ENCODE data around the gene WNT11. TPM values are rescaled to one million over a fixed set of nuclear protein-coding genes. Genes with fewer than 3 reads are reported as not detected.

The WNT11 gene
- total RNA-seq, 1 donor from 2014 or later: 6.9 TPM

- peaks cover 9% of the 10 kb centered on the region for H3K4me1 ChIP-seq
- intact Hi-C loops (cut with DNase I): no loop called here
These were observed 28.3 kb upstream of the WNT11 start for GRCh38 chr11:76234416-76235232.

GRCh38 chr11:76234021-76234415 is 27.7 kb upstream of the WNT11 start:
- intact Hi-C loops (cut with DNase I): no loop called here
- H3K9me3 ChIP-seq: no peaks in the 10 kb centered on the region
- H3K27ac ChIP-seq: peak overlapping the region; percentile 90
- H3K27me3 ChIP-seq: no peaks in the 10 kb centered on the region
- DNase-seq (ENCODE audit: extremely low spot score in 2 of 2): no peak
- peak overlapping the region; percentile 65 to 90 for H3K4me3 ChIP-seq
- H3K36me3 ChIP-seq: no peaks in the 10 kb centered on the region
- no peak for TF ChIP-seq POLR2A (IDR thresholded peaks at IDR 0.05)
- peaks cover 9% of the 10 kb centered on the region for H3K4me1 ChIP-seq

More at GRCh38 chr11:76234416-76235232, 28.3 kb upstream of the WNT11 start:
- no peaks in the 10 kb centered on the region for H3K36me3 ChIP-seq
- no peaks in the 10 kb centered on the region for H3K27me3 ChIP-seq
- no peaks in the 10 kb centered on the region for H3K9me3 ChIP-seq
- H3K4me3 ChIP-seq: peak overlapping the region; percentile 65 to 90
- peak overlapping the region; percentile 90 for H3K27ac ChIP-seq
- peak in 1 of 2 donors; percentile 93 for DNase-seq (ENCODE audit: extremely low spot score in 2 of 2)
- TF ChIP-seq CTCF (IDR thresholded peaks at IDR 0.05) (peak in 1 of 3 experiments; percentile 20), POLR2A (IDR thresholded peaks at IDR 0.05) (peak in 1 of 2 donors; percentile 35), POLR2AphosphoS5 (IDR thresholded peaks at IDR 0.05; ENCODE audit: insufficient read depth in 1 of 2, low read depth in 1 of 2) (peak in 1 of 2 donors; percentile 52)

GRCh38 chr11:76233196-76233921 is 27.1 kb upstream of the WNT11 start:
- H3K9me3 ChIP-seq: no peaks in the 10 kb centered on the region
- DNase-seq (ENCODE audit: extremely low spot score in 2 of 2): no peak
- TF ChIP-seq CTCF (IDR thresholded peaks at IDR 0.05): no peak
- TF ChIP-seq POLR2A (IDR thresholded peaks at IDR 0.05): no peak
- no peak for TF ChIP-seq POLR2AphosphoS5 (IDR thresholded peaks at IDR 0.05; ENCODE audit: insufficient read depth in 1 of 2, low read depth in 1 of 2)
- H3K4me3 ChIP-seq: peak overlapping the region in 1 of 2 donors; percentile 90
- H3K36me3 ChIP-seq: no peaks in the 10 kb centered on the region
- H3K27me3 ChIP-seq: no peaks in the 10 kb centered on the region
- intact Hi-C loops (cut with DNase I): no loop called here
- H3K4me1 ChIP-seq: peaks cover 9% of the 10 kb centered on the region
- peak overlapping the region; percentile 90 for H3K27ac ChIP-seq

GRCh38 chr11:76232026-76232665 is 25.8 kb upstream of the WNT11 start:
- intact Hi-C loops (cut with DNase I): no loop called here
- no peak for DNase-seq (ENCODE audit: extremely low spot score in 2 of 2)
- peaks cover 9% of the 10 kb centered on the region for H3K4me1 ChIP-seq
- no peaks in the 10 kb centered on the region for H3K27me3 ChIP-seq
- no peak overlapping the region for H3K4me3 ChIP-seq
- no peak overlapping the region for H3K27ac ChIP-seq
- TF ChIP-seq POLR2A (IDR thresholded peaks at IDR 0.05) (no peak), POLR2AphosphoS5 (IDR thresholded peaks at IDR 0.05; ENCODE audit: insufficient read depth in 1 of 2, low read depth in 1 of 2) (no peak), CTCF (IDR thresholded peaks at IDR 0.05) (no peak)
- no peaks in the 10 kb centered on the region for H3K36me3 ChIP-seq
- H3K9me3 ChIP-seq: no peaks in the 10 kb centered on the region

GRCh38 chr11:76231121-76231738 is 24.9 kb upstream of the WNT11 start:
- Histone ChIP-seq H3K4me1 (peaks cover 9% of the 10 kb centered on the region), H3K9me3 (no peaks in the 10 kb centered on the region), H3K4me3 (no peak overlapping the region), H3K27ac (no peak overlapping the region), H3K36me3 (no peaks in the 10 kb centered on the region), H3K27me3 (no peaks in the 10 kb centered on the region)
- intact Hi-C loops (cut with DNase I): no loop called here
- TF ChIP-seq POLR2A (IDR thresholded peaks at IDR 0.05) (no peak), POLR2AphosphoS5 (IDR thresholded peaks at IDR 0.05; ENCODE audit: insufficient read depth in 1 of 2, low read depth in 1 of 2) (no peak), CTCF (IDR thresholded peaks at IDR 0.05) (no peak)
- DNase-seq (ENCODE audit: extremely low spot score in 2 of 2): no peak
